GM18858 (cell line): Measurements from ENCODE around the gene SUSD1.

Source experiments
- ATAC-seq: cut with Tn5 transposase; IDR thresholded peaks from one replicate; pipeline ENCODE4 v1.9.1; 2021; ENCODE audit not compliant: unreplicated experiment

SUSD1 gene

GRCh38 chr9:111993319-111993718, 181.8 kb downstream of the SUSD1 start:
- no peak for ATAC-seq

GRCh38 chr9:111992523-111992922, 182.6 kb downstream of the SUSD1 start:
- ATAC-seq, result peak; percentile 74

- no peak for ATAC-seq
Measured at GRCh38 chr9:111991179-111991578, 183.9 kb downstream of the SUSD1 start.
